A549 (cell line): Measurements from ENCODE around the gene MRPL14. TPM values are rescaled to one million over a fixed set of nuclear protein-coding genes. Genes with fewer than 3 reads are reported as not detected.

Source experiments
- ATAC-seq, 2 experiments: fragments of 200-7000 bp in 1 of 2; fragments of >200 bp in 1 of 2; cut with Nextera tagmentation in 1 of 2; cut with Tn5 transposase in 1 of 2; 3 replicates each; pipeline versions ENCODE4 v1.8.0 to v1.9.1; 2018 to 2020; ENCODE audit warnings: mild to moderate bottlenecking in 1 of 2, moderate library complexity in 1 of 2
- CTCF ChIA-PET: fragments of 300-600 bp; sonication (Branson Sonifier 250); formaldehyde crosslinking; extraction: SDS; loops from one replicate; lab custom pipeline; 2021; ENCODE audit warnings: antibody characterized with exemption, inconsistent platforms; lab: Yijun Ruan, JAX
- POLR2A ChIA-PET: fragments of 350-600 bp; formaldehyde crosslinking; extraction: SDS; loops from one replicate; lab custom pipeline; 2021; ENCODE audit warnings: antibody characterized with exemption, inconsistent platforms; lab: Yijun Ruan, JAX
- DNase-seq, 2 experiments: peaks; one replicate each; pipeline versions ENCODE4 v3.0.0 to v3.0.0-alpha.2; 2011 to 2016; ENCODE audit warnings: low read depth in 1 of 2, low spot score in 1 of 2
- FAIRE-seq: peaks from 2 replicates; lab custom pipeline; 2011; peaks lifted over from hg19 to GRCh38; lab: Jason Lieb, UNC
- H3K27ac ChIP-seq, 2 experiments: fragments of >200 bp; sonication (Bioruptor Twin); formaldehyde crosslinking; 3 replicates each; pipeline ENCODE4 v1.5.1; 2016 to 2017
- H3K4me1 ChIP-seq: fragments of >200 bp; sonication (Bioruptor Twin); formaldehyde crosslinking; 3 replicates; pipeline ENCODE4 v1.6.1; 2016
- H3K4me2 ChIP-seq: fragments of >200 bp; sonication (Bioruptor Twin); formaldehyde crosslinking; 3 replicates; pipeline ENCODE4 v1.6.1; 2016
- H3K4me3 ChIP-seq: fragments of >200 bp; sonication (Bioruptor Twin); formaldehyde crosslinking; 3 replicates; pipeline ENCODE4 v1.5.1; 2016
- H3K9me3 ChIP-seq: fragments of >200 bp; sonication (Bioruptor Twin); formaldehyde crosslinking; 3 replicates; pipeline ENCODE4 v1.6.1; 2016
- CHD4 ChIP-seq: fragments of 200-600 bp; sonication (generic); IDR thresholded peaks from 2 replicates; pipeline ENCODE4 v1.6.1; 2016; ENCODE audit warnings: antibody characterized with exemption, mild to moderate bottlenecking, borderline replicate concordance
- EHF ChIP-seq: fragments of 250-450 bp; sonication (Bioruptor Pico); IDR thresholded peaks from 2 replicates; pipeline ENCODE4 v1.5.0; 2020; ENCODE audit warnings: mild to moderate bottlenecking
- HEYL ChIP-seq: fragments of 250-450 bp; sonication (Bioruptor Pico); IDR thresholded peaks from 2 replicates; pipeline ENCODE4 v1.8.0; 2021; ENCODE audit warnings: mild to moderate bottlenecking, moderate library complexity
- JUN ChIP-seq, 2 experiments: fragments of >200 bp; sonication (Bioruptor Twin); formaldehyde crosslinking; IDR thresholded peaks; 2 replicates in 1 of 2; 3 replicates in 1 of 2; pipeline ENCODE4 v1.6.1; 2016 to 2017
- NR3C1 ChIP-seq: fragments of >200 bp; sonication (Bioruptor Twin); formaldehyde crosslinking; IDR thresholded peaks from 3 replicates; pipeline ENCODE4 v1.6.1; 2017
- POLR2A ChIP-seq: IDR thresholded peaks from 2 replicates; pipeline ENCODE4 v1.6.1; 2012; ENCODE audit warnings: mild to moderate bottlenecking, low read length
- RAD21 ChIP-seq, 2 experiments: fragments of >200 bp in 1 of 2; sonication (Bioruptor Twin) in 1 of 2; formaldehyde crosslinking in 1 of 2; IDR thresholded peaks in 1 of 2; conservative IDR thresholded peaks in 1 of 2; 2 replicates in 1 of 2; 3 replicates in 1 of 2; pipeline ENCODE4 v1.6.1; 2012 to 2018; ENCODE audit warnings: inconsistent platforms in 1 of 2
- SMC3 ChIP-seq: fragments of >200 bp; sonication (Bioruptor Twin); formaldehyde crosslinking; IDR thresholded peaks from 3 replicates; pipeline ENCODE4 v1.6.1; 2018; ENCODE audit warnings: inconsistent platforms
- TFCP2L1 ChIP-seq: fragments of 250-450 bp; sonication (Bioruptor Pico); IDR thresholded peaks from 2 replicates; pipeline ENCODE4 v1.5.0; 2021; ENCODE audit warnings: mild to moderate bottlenecking
- WGBS: methylation state at CpG from one replicate; pipeline ENCODE4 v1.1.6; 2017; ENCODE audit errors: missing lambda C conversion rate; 5-methylcytosine and 5-hydroxymethylcytosine counted together
- polyA plus RNA-seq, 4 experiments: library from polyadenylated mRNA; depleted of rRNA in 3 of 4; stranded (reverse); fragments of >200 nt; fragmentation: RNase III in 1 of 4; extraction: RNeasy Plus Mini Kit Qiagen cat#74134 plus additional on column Dnase treatment in 1 of 4; gene quantifications; 2 replicates in 3 of 4; 3 replicates in 1 of 4; pipeline ENCODE4 v1.2.3, GENCODE V29; 2011 to 2017
- TF ChIP-seq, protein P1 (sequence below): fragments of 450-650 bp; IDR thresholded peaks from 2 replicates; pipeline ENCODE4 v1.6.1; 2014; ENCODE audit warnings: antibody characterized with exemption
- TF ChIP-seq, protein P2 (sequence below): IDR thresholded peaks from 2 replicates; pipeline ENCODE4 v1.6.1; 2012
- TF ChIP-seq, protein P3 (sequence below): IDR thresholded peaks from 2 replicates; pipeline ENCODE4 v1.6.1; 2012; ENCODE audit warnings: low read depth, borderline replicate concordance
- TF ChIP-seq, protein P4 (sequence below): fragments of >200 bp; sonication (Bioruptor Twin); formaldehyde crosslinking; IDR thresholded peaks from 3 replicates; pipeline ENCODE4 v1.5.1; 2016

The MRPL14 gene
- polyA plus RNA-seq, 2 of the 4 experiments (the other 2 are of a cell fraction), result 47.1 to 55.3 TPM

DNA sequence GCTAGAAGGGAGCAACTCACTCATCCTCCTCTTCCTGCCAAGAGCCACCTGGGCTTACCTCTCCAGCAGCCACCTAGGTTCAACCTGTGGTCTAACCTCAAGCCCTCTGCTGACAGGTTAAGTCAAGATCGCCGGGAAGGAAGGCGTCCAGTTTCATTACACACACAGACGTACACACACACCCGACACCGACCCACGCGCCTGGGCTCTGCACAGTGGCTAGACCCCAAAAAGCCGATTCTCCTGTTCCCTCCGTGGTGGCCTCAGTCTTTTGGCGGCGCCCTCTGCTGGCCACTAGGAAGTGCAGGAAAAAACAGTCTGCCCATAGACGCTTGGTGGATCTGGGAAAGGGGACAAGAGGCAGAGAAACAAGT is 52.8 kb downstream of the MRPL14 start:
- peak overlapping the region; percentile 87 to 97 for H3K27ac ChIP-seq
- TF ChIP-seq CHD4, result no peak
- TF ChIP-seq, protein P1, sequence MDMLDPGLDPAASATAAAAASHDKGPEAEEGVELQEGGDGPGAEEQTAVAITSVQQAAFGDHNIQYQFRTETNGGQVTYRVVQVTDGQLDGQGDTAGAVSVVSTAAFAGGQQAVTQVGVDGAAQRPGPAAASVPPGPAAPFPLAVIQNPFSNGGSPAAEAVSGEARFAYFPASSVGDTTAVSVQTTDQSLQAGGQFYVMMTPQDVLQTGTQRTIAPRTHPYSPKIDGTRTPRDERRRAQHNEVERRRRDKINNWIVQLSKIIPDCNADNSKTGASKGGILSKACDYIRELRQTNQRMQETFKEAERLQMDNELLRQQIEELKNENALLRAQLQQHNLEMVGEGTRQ, result no peak
- TF ChIP-seq NR3C1, result no peak
- TF ChIP-seq, protein P2, sequence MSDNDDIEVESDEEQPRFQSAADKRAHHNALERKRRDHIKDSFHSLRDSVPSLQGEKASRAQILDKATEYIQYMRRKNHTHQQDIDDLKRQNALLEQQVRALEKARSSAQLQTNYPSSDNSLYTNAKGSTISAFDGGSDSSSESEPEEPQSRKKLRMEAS, result peak; percentile 42; the same call in 1 of the 2 replicates
- peak; percentile 96 for TF ChIP-seq SMC3
- TF ChIP-seq, protein P3, sequence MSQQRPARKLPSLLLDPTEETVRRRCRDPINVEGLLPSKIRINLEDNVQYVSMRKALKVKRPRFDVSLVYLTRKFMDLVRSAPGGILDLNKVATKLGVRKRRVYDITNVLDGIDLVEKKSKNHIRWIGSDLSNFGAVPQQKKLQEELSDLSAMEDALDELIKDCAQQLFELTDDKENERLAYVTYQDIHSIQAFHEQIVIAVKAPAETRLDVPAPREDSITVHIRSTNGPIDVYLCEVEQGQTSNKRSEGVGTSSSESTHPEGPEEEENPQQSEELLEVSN, result no peak
- TF ChIP-seq, protein P4, sequence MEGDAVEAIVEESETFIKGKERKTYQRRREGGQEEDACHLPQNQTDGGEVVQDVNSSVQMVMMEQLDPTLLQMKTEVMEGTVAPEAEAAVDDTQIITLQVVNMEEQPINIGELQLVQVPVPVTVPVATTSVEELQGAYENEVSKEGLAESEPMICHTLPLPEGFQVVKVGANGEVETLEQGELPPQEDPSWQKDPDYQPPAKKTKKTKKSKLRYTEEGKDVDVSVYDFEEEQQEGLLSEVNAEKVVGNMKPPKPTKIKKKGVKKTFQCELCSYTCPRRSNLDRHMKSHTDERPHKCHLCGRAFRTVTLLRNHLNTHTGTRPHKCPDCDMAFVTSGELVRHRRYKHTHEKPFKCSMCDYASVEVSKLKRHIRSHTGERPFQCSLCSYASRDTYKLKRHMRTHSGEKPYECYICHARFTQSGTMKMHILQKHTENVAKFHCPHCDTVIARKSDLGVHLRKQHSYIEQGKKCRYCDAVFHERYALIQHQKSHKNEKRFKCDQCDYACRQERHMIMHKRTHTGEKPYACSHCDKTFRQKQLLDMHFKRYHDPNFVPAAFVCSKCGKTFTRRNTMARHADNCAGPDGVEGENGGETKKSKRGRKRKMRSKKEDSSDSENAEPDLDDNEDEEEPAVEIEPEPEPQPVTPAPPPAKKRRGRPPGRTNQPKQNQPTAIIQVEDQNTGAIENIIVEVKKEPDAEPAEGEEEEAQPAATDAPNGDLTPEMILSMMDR, result peak; percentile 82
- TF ChIP-seq RAD21 (conservative IDR thresholded peaks at IDR 0.05 in 1 of 2, IDR thresholded peaks at IDR 0.05 in 1 of 2), result peak; percentile 84 to 85
- CTCF ChIA-PET, result interaction anchor here (0.7 to 14.0 kb wide), 72 partner anchors 9 to 501 kb away, joined by 3 to 235 read pairs (median 4); partner anchors contain the start of gene VEGFA
- POLR2A ChIA-PET, result interaction anchor here (3.4 kb wide), 1 partner anchor 304 kb away, joined by 21 read pairs; the partner anchor contains the start of gene VEGFA
- DNase-seq (peak; percentile 67 to 73), FAIRE-seq (no peak), ATAC-seq (peak; percentile 61 to 86)
- peaks cover 37% of the 10 kb centered on the region for H3K4me1 ChIP-seq
- no peak overlapping the region for H3K4me3 ChIP-seq
- H3K4me2 ChIP-seq, result peak overlapping the region; percentile 87
- WGBS, result 2% methylated on average over 12 of the region's 13 CpGs
- H3K9me3 ChIP-seq, result no peaks in the 10 kb centered on the region

DNA sequence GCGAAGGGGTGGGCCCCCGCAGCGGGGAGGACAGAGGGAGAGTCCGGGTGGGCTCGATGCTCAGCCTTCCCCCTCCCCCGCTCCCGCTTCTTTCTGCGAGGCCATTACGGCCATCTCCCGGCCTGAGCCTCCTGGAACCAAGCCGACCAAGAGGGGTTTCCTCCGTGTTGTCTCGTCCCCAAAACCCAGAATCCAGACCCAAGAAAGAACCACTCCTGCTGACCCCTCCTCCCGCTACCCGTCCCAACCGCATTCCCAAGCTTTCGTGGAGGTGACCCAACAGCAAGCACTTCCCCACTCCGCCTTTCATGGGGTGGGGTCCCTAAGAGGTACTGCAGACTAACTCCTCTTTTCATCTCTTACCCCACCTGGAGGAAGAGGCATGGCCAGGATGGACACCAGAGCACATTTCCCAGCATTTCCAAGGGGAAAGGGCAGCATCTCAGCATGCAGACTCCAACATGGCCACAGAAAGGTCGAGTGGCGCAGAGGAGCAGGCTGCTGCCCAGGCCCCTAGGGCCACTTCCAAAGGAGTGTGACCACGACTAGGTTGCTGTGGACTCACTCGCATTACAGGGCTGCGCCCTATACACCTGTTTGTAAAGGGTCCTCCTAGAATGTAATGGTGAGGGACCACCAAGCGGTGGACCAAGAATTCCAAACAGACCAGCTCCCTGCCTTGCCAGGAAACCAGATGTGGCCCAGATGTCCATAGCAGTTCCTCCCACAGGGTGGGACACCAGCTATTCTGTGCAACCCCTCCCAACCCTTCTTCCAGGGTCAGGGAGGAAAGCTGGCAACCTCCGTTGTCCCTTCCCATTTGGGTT is 53.4 kb downstream of the MRPL14 start:
- POLR2A ChIA-PET, result interaction anchor here (0.8 to 3.4 kb wide), 3 partner anchors 11 to 304 kb away, joined by 4 to 21 read pairs (median 5); partner anchors contain the start of gene VEGFA

DNA sequence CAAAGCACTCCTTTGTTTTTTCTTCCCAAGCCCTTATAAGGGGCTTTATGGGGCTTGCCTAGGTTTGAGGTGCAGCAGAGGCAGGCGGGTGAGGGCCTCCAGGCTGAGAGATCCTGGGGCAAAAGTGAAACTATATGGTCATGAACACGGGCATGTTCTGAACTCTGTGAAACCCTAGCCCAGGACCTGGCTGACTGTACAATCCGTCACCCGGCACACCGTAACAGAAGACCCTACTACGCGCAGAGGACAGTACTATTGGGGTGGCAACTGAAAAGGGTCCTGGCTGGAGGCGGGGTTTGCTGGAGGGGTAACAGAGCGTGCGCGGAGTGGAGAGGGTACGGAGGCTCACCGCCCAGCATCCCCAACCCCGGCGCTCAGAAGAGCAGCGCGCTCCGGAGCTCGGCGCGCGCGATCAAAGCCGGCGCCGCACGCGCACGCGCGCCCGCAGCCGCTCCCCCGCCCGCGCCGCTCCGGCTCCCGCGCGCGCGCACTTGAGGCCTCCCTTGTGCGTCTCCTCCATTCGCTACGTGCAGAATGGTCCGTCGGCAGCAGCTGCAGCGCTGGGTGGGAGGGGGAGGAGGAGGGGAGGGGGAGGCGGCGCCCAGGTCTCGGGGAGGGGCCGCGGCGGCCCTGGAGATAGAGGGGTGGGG is 54.2 kb downstream of the MRPL14 start:
- Histone ChIP-seq H3K4me1 (peaks cover 46% of the 10 kb centered on the region), H3K4me3 (peak overlapping the region; percentile 40), H3K4me2 (peak overlapping the region; percentile 87), H3K27ac (peak overlapping the region; percentile 87 to 97), H3K9me3 (no peaks in the 10 kb centered on the region)
- POLR2A ChIA-PET, result interaction anchor here (0.8 to 3.4 kb wide), 3 partner anchors 10 to 303 kb away, joined by 4 to 21 read pairs (median 5); partner anchors contain the start of gene VEGFA
- TF ChIP-seq EHF (CRISPR knock-in tag) (no peak), RAD21 (conservative IDR thresholded peaks at IDR 0.05 in 1 of 2, IDR thresholded peaks at IDR 0.05 in 1 of 2) (0 out of 5 replicates have a peak, but pooled peaks of 1 of the 2 experiments have one; percentile 9), POLR2A (peak; percentile 35; the same call in 1 of the 2 replicates), TFCP2L1 (no peak)
- CTCF ChIA-PET, result interaction anchor here (0.6 to 14.0 kb wide), 18 partner anchors 8 to 406 kb away, joined by 3 to 235 read pairs (median 4); partner anchors contain the start of gene VEGFA
- ATAC-seq, result peak; percentile 67 to 70
- DNase-seq, result peak; percentile 72
- no peak for FAIRE-seq
- WGBS, result 23% methylated on average over 12 of the region's 55 CpGs

More for the DNA sequence above, 53.4 kb downstream of the MRPL14 start:
- ATAC-seq, result peak; percentile 52 to 62
- DNase-seq, result no peak
- Histone ChIP-seq H3K27ac (peak overlapping the region; percentile 87 to 97), H3K4me2 (peak overlapping the region; percentile 87), H3K9me3 (no peaks in the 10 kb centered on the region), H3K4me1 (peaks cover 39% of the 10 kb centered on the region), H3K4me3 (peak overlapping the region; percentile 40)
- CTCF ChIA-PET, result interaction anchor here (0.6 to 14.0 kb wide), 51 partner anchors 8 to 465 kb away, joined by 3 to 235 read pairs (median 4); partner anchors contain the start of gene VEGFA
- TF ChIP-seq HEYL (CRISPR knock-in tag) (no peak), JUN (IDR thresholded peaks at IDR 0.05) (peak in 1 of 2 experiments; percentile 36; a peak in 1 of 5 replicates), EHF (CRISPR knock-in tag) (no peak), RAD21 (conservative IDR thresholded peaks at IDR 0.05 in 1 of 2, IDR thresholded peaks at IDR 0.05 in 1 of 2) (0 out of 5 replicates have a peak, but pooled peaks of 1 of the 2 experiments have one; percentile 6)
- FAIRE-seq, result no peak
- 37% methylated on average over 22 of the region's 25 CpGs for WGBS
